PC-3 (cell line): Measurements from ENCODE around the gene RHBDD1.

Source experiments
- CTCF ChIP-seq: fragments of 300-600 bp; sonication (generic); conservative IDR thresholded peaks from 2 replicates; pipeline ENCODE4 v1.5.1; 2017; ENCODE audit warnings: antibody characterized with exemption, low read depth, mild to moderate bottlenecking, low read length
- EZH2 ChIP-seq: fragments of 300-600 bp; sonication (generic); IDR thresholded peaks from one replicate; pipeline ENCODE4 v1.6.1; 2017; ENCODE audit warnings: antibody characterized with exemption, mild to moderate bottlenecking, low read length; ENCODE audit not compliant: unreplicated experiment

- TF ChIP-seq CTCF (no peak), EZH2 (no peak)
These were observed 46.8 kb downstream of the RHBDD1 start for GRCh38 chr2:226882606-226883005.
